Dedifferentiated amniotic fluid mesenchymal stem cell (primary cell): ENCODE data around the gene NR3C2.

Experiments used
- DNase-seq: peaks from one replicate; pipeline ENCODE4 v3.0.0-alpha.2; 2016; ENCODE audit errors: extremely low spot score

NR3C2 gene

DNA sequence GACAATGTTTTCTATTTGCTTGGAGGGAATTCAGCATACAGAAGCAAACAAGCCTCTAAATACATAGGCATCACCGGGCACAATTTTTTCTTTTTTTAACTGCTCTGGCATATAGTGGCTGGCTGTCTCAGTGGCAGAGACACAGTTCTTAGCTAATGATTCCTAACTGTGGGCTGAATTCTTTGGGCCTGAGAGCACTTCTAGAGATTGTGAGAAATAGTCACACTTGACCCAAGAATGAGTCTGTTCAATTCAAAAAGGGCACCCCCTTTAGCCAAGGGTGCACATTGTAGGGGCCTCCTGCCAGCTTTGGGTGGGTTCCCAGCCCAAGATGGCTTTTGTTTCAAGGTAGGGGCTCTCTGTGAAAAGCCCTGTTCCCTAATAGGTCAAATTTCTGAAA, 364.6 kb downstream of the NR3C2 start:
- DNase-seq: no peak

GRCh38 chr4:148076964-148077363, 365.2 kb downstream of the NR3C2 start:
- no peak for DNase-seq

DNA sequence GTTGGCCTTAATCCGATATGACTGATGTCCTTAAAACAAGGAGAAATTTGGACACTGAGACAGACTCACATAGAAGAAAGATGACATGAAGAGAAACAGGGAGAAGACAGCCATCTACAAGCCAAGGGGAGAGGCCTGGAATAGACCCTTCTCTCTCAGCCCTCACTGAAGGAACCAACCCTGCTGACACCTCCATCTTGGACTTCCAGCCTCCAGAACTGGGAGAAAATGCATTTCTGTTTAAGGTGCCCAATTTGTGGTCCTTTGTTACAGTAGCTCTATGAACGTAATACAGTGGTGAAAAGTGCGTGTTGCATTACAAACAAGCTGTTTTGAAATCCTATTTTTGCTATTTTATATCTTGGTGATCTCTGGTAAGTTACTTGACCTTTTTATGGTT, 366.8 kb downstream of the NR3C2 start:
- no peak for DNase-seq

- DNase-seq: no peak
Measured at GRCh38 chr4:148074462-148074861, 367.8 kb downstream of the NR3C2 start.

DNA sequence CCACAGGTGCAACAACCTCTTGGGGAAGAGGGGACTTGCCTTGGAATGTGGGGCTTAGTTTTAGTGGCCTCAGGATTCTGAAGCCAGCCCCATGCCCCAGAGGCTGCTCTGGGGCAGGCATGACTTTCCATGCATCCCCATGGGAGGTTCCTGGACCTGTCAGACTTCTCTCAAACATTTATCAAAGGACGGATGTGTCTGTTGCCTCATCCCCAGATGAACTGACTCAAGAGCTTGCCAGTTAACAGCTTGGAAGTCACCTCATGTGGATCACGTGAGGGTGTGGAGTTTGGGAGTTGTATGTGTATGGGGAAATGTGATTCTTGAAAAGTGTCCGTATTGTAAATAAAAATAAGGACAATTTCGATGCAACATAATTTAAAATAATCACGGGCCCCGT, 368.9 kb downstream of the NR3C2 start:
- no peak for DNase-seq

DNA sequence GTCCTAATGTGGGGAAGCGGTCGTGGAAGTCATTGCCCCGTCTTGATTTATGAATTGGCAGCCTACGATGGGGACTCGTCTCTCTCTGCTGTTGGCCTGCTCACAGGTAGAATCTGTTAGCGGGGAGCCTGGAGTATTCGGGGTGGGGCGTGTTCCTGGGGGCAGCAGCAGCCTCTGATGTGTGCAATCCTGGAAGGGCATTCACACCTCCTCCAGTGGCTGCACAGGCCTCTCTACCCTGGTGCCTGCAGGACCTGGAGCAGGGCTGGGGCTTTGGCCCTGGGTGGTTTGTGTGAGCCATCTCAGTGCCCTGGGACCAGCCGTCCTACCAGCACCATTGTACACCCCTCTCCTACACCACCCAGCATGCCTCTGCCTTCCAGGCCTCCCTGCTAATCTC, 369.4 kb downstream of the NR3C2 start:
- no peak for DNase-seq

DNA sequence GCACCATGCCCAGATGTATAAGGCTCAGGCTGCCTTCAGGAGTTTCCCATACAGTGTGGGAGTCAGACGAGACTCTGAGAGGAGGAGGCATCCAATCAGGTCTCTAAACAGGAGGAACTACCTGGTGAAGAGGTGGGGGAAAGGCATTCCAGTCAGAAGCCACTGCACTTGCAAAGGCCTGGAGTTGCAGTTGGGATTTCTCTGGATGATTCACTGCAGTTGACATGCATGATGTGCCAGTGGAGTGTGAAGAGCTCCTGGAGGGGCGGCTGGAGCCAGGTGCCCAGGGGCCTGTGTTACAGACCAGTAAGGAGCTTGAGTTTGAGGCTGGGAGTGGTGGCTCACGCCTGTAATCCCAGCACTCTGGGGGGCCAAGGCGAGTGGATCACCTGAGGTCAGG, 371.2 kb downstream of the NR3C2 start:
- no peak for DNase-seq

DNA sequence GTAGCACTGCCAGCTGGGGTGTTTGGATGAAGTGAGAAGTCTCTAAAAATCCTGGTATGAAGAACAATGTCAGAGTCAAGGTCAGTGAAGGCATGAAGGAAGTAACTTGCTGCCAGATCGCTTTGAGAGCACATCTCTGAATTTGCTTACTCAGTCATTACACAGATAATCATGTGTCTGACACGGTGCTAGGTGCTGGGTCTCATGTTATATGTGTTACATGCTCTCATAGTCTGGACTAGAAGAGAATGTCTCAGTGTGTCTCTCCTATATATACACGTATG, 372.4 kb downstream of the NR3C2 start:
- DNase-seq: no peak

DNA sequence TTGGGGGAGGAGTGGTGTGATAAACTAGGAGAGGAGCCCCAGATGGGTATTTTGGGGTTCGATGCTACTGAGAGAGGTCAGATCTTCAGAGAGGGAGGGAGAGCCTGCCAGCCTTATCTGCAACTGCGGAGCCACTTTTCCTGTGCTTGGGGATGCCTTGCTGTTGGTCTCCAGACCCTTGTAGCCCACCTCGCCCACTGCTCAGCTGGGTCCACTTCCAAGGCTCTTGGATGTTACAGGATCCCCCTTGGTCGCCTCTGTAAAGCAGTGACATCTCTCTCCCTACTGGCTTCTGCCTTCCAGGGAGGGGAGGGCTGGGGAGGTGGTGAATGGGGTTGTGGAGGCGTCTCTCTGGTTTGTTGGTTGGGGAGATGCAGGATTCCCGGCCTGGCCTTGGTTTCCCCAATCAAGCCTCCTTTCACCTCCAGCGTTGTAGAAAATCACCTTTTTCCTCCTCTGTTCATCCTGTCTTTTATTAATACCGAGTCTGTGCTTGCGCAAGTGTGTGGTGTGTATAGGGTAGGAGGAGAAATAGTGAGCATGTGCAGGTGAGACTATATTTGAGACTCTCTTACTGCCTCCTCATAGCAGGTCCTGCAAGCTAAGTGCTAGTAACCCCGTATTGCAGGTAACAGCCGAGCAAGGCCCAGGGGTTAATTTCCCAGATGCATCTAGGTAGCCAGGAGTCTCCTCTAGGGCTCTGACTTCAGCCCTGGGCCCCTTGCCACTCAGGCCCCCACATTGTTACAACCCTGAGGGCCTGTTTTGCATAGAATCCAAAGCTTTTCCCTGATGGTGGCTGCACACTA, 372.9 kb downstream of the NR3C2 start:
- no peak for DNase-seq

DNA sequence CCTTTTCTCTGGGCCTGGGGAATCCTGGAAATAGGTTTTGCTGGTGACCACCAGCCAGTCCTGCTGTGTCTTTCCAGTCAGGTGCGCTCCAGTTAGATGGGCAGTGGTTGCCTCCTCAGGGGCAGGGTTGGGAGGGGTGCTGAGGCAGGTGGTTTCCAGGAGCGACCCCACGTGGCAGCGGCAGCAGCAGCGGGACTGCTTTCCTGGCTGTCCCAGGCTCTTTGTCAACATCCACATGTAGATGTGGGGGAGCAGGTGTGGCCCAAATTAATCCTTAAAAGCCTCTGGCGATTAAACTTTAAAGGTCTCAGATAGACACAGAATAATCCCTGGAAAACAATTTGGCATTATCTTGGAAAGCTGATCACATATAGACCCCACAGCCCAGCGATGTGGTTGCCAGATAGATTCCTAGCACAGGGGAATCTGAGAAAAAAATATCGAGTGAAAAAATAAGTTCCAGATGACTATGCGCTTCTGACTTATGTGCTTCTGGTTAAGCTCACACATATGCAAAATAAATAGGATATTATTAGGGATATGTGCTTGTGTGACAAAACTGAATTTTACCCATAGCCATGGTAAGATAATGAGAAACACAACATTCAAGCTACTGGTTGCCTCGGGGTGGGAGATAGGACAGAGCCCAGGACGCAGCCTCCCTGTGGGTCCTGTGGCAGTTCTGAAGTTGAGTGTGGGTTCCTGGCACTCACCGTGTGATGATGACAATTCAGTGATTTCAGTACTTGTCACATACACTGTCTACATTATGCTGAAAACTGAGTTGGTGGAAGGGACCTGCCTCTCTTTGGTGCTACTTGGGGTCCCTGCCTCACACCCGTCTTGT, 373.9 kb downstream of the NR3C2 start:
- DNase-seq: no peak

DNA sequence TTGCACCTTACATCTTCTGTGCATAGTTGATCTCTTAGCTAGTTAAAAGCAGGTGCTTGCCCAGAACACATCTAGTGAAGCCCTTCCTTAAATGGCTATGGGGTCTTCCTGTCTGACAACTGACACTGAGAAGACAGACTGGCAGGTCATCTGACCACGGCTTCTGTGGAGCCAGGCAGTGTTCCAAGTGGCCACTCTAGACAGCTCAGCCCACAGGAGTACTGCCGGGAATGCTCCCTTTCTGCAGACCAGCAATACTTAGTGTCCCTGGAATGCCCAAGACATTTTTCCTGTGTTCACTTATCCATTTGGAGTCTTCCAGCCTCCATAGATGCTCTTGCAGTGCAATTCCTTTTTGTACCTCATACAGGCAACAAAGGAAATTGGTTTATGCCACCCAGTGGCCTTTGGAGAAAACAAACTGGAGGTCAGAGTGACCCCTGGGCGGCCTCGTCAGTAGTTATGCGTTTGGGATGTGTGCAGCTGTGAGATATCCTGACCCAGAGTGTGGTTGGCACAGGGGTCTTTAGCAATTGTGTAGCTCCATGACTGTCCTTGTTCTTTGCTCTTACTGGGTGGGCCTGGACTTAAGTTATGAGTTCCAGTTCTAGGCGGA, 374.8 kb downstream of the NR3C2 start:
- DNase-seq: no peak

GRCh38 chr4:148065075-148065474, 377.1 kb downstream of the NR3C2 start:
- DNase-seq: peak; percentile 91

- DNase-seq: no peak
Measured at GRCh38 chr4:148064451-148064850, 377.8 kb downstream of the NR3C2 start.

GRCh38 chr4:148062301-148062950, 379.8 kb downstream of the NR3C2 start:
- no peak for DNase-seq

GRCh38 chr4:148061795-148062194, 380.4 kb downstream of the NR3C2 start:
- DNase-seq: no peak

- DNase-seq: no peak
Measured at GRCh38 chr4:148061141-148061481, 381.1 kb downstream of the NR3C2 start.

GRCh38 chr4:148060264-148061140, 381.7 kb downstream of the NR3C2 start:
- DNase-seq: no peak

GRCh38 chr4:148059617-148060180, 382.5 kb downstream of the NR3C2 start:
- no peak for DNase-seq

GRCh38 chr4:148057984-148058859, 384.0 kb downstream of the NR3C2 start:
- no peak for DNase-seq

- no peak for DNase-seq
Measured at GRCh38 chr4:148057516-148057915, 384.7 kb downstream of the NR3C2 start.
